Karpas-422 (cell line): ENCODE results near the gene TAL1. TPM values are rescaled to one million over a fixed set of nuclear protein-coding genes. Genes with fewer than 3 reads are reported as not detected.

Source experiments
- DNase-seq: peaks from one replicate; pipeline ENCODE4 v3.0.0-alpha.2; 2015
- H2AFZ ChIP-seq: fragments of 200-600 bp; sonication (generic); 2 replicates; pipeline ENCODE4 v1.6.1; 2014; ENCODE audit warnings: antibody characterized with exemption, low read length, mixed read lengths
- H3K27ac ChIP-seq: fragments of 200-600 bp; sonication (generic); 2 replicates; pipeline ENCODE4 v1.5.1; 2014; ENCODE audit warnings: mild to moderate bottlenecking, low read length, moderate library complexity
- H3K27me3 ChIP-seq: fragments of 200-600 bp; sonication (generic); 2 replicates; pipeline ENCODE4 v1.6.1; 2014; ENCODE audit warnings: low read length, mixed read lengths
- H3K36me3 ChIP-seq: fragments of 200-600 bp; sonication (generic); 2 replicates; pipeline ENCODE4 v1.6.1; 2014; ENCODE audit warnings: low read length, mixed read lengths; ENCODE audit not compliant: insufficient read depth
- H3K4me1 ChIP-seq: fragments of 200-600 bp; sonication (generic); 2 replicates; pipeline ENCODE4 v1.6.1; 2014; ENCODE audit warnings: mild to moderate bottlenecking, low read length, mixed read lengths
- H3K4me2 ChIP-seq: fragments of 200-600 bp; sonication (generic); 2 replicates; pipeline ENCODE4 v1.6.1; 2014; ENCODE audit warnings: low read length, low read depth, mild to moderate bottlenecking; ENCODE audit not compliant: poor library complexity, severe bottlenecking
- H3K4me3 ChIP-seq: fragments of 200-600 bp; sonication (generic); 2 replicates; pipeline ENCODE4 v1.5.1; 2014; ENCODE audit warnings: mild to moderate bottlenecking, antibody characterized with exemption, low read length, mixed read lengths
- H3K79me2 ChIP-seq: fragments of 200-600 bp; sonication (generic); 2 replicates; pipeline ENCODE4 v1.6.1; 2014; ENCODE audit warnings: mild to moderate bottlenecking, low read length, mixed read lengths
- H3K9ac ChIP-seq: fragments of 200-600 bp; sonication (generic); 2 replicates; pipeline ENCODE4 v1.6.0; 2014; ENCODE audit warnings: low read length
- H3K9me2 ChIP-seq: fragments of 200-600 bp; sonication (generic), shearing (Covaris generic); replicated peaks from 2 replicates; pipeline ENCODE4 v1.6.0; 2014; ENCODE audit warnings: mild to moderate bottlenecking, low read length, moderate library complexity; ENCODE audit not compliant: insufficient read depth
- H3K9me3 ChIP-seq: fragments of 300-700, 200-600 bp; sonication (generic); 2 replicates; pipeline ENCODE4 v1.6.1; 2014; ENCODE audit warnings: low read length, mixed read lengths
- H4K20me1 ChIP-seq: fragments of 200-600 bp; sonication (generic); 2 replicates; pipeline ENCODE4 v1.6.1; 2014; ENCODE audit warnings: mild to moderate bottlenecking, antibody characterized with exemption, low read length, low read depth; ENCODE audit not compliant: insufficient read depth
- total RNA-seq: library from RNA; depleted of rRNA; stranded (reverse); fragments of >200 nt; shearing (Covaris generic); gene quantifications from 2 replicates; pipeline ENCODE4 v1.2.3, GENCODE V29; 2014; ENCODE audit warnings: low replicate concordance

TAL1 gene
- total RNA-seq, 1 experiment from 2014 or later, result not detected

- Histone ChIP-seq H3K27me3 (no peaks in the 10 kb centered on the region), H3K9me3 (no peaks in the 10 kb centered on the region), H3K9ac (no peak overlapping the region), H2AFZ (no peak overlapping the region), H3K4me3 (no peak overlapping the region), H3K4me1 (no peaks in the 10 kb centered on the region), H3K9me2 (no peaks in the 10 kb centered on the region), H3K27ac (no peak overlapping the region), H3K4me2 (no peak overlapping the region), H4K20me1 (no peaks in the 10 kb centered on the region), H3K36me3 (no peaks in the 10 kb centered on the region), H3K79me2 (no peaks in the 10 kb centered on the region)
- no peak for DNase-seq
These were observed 1.2 kb upstream of the TAL1 start for GRCh38 chr1:47233186-47233585.

- Histone ChIP-seq H3K4me2 (no peak overlapping the region), H3K4me1 (no peaks in the 10 kb centered on the region), H2AFZ (no peak overlapping the region), H3K9me2 (no peaks in the 10 kb centered on the region), H3K79me2 (no peaks in the 10 kb centered on the region), H3K9ac (no peak overlapping the region), H3K4me3 (no peak overlapping the region), H3K27ac (no peak overlapping the region), H3K27me3 (no peaks in the 10 kb centered on the region), H4K20me1 (no peaks in the 10 kb centered on the region), H3K9me3 (no peaks in the 10 kb centered on the region), H3K36me3 (no peaks in the 10 kb centered on the region)
- DNase-seq, result no peak
These were observed 481 bp downstream of the TAL1 start for GRCh38 chr1:47231301-47232186.

DNA sequence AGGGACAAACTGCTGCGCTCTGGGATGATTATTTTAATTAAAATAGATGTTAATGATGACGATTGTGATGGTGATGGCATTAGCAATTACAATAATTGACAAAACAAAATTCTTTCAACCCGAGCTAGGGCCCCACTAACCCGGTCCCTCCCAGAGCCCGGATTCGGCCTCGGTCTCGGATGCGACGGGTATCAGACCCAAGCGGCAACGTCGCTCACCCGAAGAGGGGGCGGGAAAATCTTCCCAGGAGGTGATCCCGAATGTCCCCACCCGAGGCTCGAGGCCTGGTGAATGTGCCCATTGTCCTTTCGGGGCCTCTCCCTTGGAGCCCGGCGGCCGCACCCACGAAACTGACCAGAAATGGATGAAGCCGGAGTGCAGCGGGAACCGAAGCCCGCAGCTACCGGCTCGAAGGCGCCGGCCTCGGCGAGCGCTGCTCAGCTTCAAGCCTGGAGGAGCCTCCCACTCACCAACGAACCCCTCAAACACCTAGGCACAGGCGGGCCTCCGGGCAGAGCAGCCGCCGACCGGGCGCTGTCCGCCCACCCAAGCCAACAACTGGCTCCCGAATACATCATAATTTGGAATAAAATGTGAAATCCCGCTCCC, 1.2 kb downstream of the TAL1 start:
- H3K79me2 ChIP-seq, result no peaks in the 10 kb centered on the region
- H3K9me2 ChIP-seq, result no peaks in the 10 kb centered on the region
- no peak overlapping the region for H3K4me3 ChIP-seq
- H3K9ac ChIP-seq, result no peak overlapping the region
- no peak overlapping the region for H2AFZ ChIP-seq
- H3K4me2 ChIP-seq, result no peak overlapping the region
- H3K4me1 ChIP-seq, result no peaks in the 10 kb centered on the region
- H3K36me3 ChIP-seq, result no peaks in the 10 kb centered on the region
- DNase-seq, result no peak
- H3K27ac ChIP-seq, result no peak overlapping the region
- no peaks in the 10 kb centered on the region for H4K20me1 ChIP-seq
- H3K9me3 ChIP-seq, result no peaks in the 10 kb centered on the region
- H3K27me3 ChIP-seq, result no peaks in the 10 kb centered on the region

GRCh38 chr1:47229886-47230691, 1.9 kb downstream of the TAL1 start:
- Histone ChIP-seq H3K4me3 (no peak overlapping the region), H3K9ac (no peak overlapping the region), H3K4me2 (no peak overlapping the region), H3K27ac (no peak overlapping the region), H3K79me2 (no peaks in the 10 kb centered on the region), H2AFZ (no peak overlapping the region), H3K36me3 (no peaks in the 10 kb centered on the region), H3K9me2 (no peaks in the 10 kb centered on the region), H3K27me3 (no peaks in the 10 kb centered on the region), H4K20me1 (no peaks in the 10 kb centered on the region), H3K9me3 (no peaks in the 10 kb centered on the region), H3K4me1 (no peaks in the 10 kb centered on the region)
- no peak for DNase-seq

DNA sequence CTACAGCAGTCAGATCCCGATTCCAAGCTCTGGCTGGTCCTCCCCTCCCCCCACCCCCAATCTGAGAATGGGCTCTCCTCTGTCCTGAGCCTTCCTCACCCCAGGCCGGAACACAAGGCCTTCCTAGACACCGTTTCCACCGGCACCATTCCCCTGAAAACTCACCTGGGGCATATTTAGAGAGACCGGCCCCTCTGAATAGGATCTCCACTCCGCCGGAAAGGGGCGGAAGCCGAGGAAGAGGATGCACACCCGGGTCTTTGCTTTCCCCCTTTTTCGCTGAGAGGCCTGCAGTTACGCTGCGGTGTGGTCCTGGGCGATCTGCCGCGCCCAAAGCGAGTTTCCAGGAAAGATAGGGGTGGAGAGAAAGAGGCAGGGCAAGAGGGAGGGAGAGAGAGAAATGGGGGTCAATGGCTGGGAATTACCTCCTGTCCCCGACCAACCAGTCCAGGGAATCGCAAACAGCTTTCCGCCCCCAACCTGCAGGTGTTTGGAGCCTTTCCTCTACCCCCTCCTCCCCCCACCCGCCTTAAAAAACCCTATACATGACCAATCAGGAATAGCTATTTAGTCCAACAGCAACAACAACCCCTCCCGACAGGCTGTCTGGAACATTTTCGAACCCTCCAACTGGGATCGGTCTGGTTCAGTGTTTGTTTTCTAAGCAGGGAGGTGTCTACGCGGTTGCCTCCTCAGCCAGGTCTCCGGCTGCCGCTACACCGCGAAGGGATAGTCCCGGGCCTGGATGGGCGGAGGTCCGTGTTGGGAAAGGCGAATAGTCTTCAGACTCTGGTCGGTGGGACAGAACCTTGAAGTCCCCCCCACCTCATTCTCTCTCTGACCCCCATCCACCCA, 2.8 kb downstream of the TAL1 start:
- Histone ChIP-seq H3K79me2 (no peaks in the 10 kb centered on the region), H3K27ac (no peak overlapping the region), H3K27me3 (no peaks in the 10 kb centered on the region), H3K9me3 (no peaks in the 10 kb centered on the region), H3K9ac (no peak overlapping the region), H3K4me3 (no peak overlapping the region), H3K9me2 (no peaks in the 10 kb centered on the region), H4K20me1 (no peaks in the 10 kb centered on the region), H3K36me3 (no peaks in the 10 kb centered on the region), H2AFZ (no peak overlapping the region), H3K4me1 (no peaks in the 10 kb centered on the region), H3K4me2 (no peak overlapping the region)
- no peak for DNase-seq

GRCh38 chr1:47228644-47229030, 3.4 kb downstream of the TAL1 start:
- Histone ChIP-seq H3K9me3 (no peaks in the 10 kb centered on the region), H3K27me3 (no peaks in the 10 kb centered on the region), H3K27ac (no peak overlapping the region), H4K20me1 (no peaks in the 10 kb centered on the region), H3K36me3 (no peaks in the 10 kb centered on the region), H3K4me2 (no peak overlapping the region), H3K4me1 (no peaks in the 10 kb centered on the region), H3K9me2 (no peaks in the 10 kb centered on the region), H3K4me3 (no peak overlapping the region), H3K79me2 (no peaks in the 10 kb centered on the region), H2AFZ (no peak overlapping the region), H3K9ac (no peak overlapping the region)
- no peak for DNase-seq

DNA sequence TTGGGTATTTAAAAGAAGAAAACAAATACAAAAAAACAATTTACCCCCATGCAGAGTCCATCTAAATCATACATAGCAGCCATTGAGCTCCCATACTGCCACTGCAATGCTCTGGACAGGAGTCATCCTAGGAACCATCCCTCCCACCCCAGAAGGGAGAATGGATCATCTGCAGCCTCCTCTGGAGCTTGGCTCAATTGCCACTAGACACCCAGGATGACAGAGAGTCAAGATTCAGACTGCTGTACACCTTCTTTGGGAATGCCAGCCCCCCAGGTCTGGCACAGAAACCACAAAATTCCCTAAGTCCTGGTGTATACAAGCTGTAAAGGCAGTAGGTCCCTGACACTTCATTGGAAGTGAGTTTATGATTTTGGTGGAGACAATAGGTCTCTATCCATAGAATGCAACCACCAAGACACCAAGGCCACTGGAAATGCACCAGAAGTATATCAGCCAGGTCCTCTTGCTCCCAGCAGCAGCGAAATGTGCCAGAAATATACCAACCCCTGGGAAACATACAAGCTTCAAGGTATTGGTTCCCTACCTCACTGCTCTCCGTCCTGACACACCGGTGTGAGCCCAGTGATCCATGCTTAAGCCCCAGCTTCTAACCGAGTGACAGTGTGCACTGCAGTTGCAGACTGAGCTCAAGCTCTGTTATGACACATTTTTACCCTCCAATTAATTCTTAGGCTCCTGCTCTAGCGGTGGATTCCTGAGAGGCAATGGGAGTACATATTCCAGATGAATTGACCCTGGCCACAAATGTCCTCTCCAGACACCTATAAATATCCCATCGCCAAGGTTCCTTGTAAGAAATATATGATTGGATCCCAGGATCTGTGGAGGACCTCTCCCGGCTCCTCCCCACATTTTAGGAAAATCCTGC, 4.4 kb downstream of the TAL1 start:
- Histone ChIP-seq H2AFZ (no peak overlapping the region), H3K27ac (no peak overlapping the region), H3K27me3 (no peaks in the 10 kb centered on the region), H3K4me2 (no peak overlapping the region), H3K79me2 (no peaks in the 10 kb centered on the region), H3K36me3 (no peaks in the 10 kb centered on the region), H3K9me2 (no peaks in the 10 kb centered on the region), H3K9ac (no peak overlapping the region), H3K4me3 (no peak overlapping the region), H4K20me1 (no peaks in the 10 kb centered on the region), H3K4me1 (no peaks in the 10 kb centered on the region), H3K9me3 (no peaks in the 10 kb centered on the region)
- DNase-seq, result no peak
